Measurements from ENCODE around the gene SLC1A1. TPM values are rescaled to one million over a fixed set of nuclear protein-coding genes. Genes with fewer than 3 reads are reported as not detected.
"Not testable (repeated sequence)": the region's sequence is repeated elsewhere in the genome, so short reads cannot be mapped to it uniquely, and the experiment has no call there.

The SLC1A1 gene
- total and polyA plus RNA-seq, 12 donors: 0.94 to 3.5 (median 1.7) TPM

DNA sequence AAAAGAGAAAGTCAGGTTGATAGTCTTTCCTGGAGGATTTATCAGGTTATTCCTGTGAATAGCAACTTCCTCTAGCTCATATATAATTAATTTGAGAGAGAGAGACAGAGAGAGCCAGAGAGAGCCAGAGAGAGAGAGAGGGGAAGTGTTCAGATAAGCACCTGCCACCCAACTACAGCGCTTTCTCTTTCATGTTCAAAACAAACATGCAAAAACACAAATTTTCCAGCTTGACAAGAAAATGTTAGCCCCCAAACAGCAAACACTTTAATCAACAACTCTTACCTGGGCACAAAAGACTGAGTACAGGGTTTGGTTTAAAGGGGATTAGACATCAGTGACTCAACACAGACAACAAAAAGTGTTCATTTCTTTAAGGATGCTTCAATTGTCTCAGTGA, 110.1 kb downstream of the SLC1A1 start:
- no peak overlapping the region for H3K27ac ChIP-seq
- H3K9me3 ChIP-seq: no peaks in the 10 kb centered on the region
- TF ChIP-seq, protein P1, sequence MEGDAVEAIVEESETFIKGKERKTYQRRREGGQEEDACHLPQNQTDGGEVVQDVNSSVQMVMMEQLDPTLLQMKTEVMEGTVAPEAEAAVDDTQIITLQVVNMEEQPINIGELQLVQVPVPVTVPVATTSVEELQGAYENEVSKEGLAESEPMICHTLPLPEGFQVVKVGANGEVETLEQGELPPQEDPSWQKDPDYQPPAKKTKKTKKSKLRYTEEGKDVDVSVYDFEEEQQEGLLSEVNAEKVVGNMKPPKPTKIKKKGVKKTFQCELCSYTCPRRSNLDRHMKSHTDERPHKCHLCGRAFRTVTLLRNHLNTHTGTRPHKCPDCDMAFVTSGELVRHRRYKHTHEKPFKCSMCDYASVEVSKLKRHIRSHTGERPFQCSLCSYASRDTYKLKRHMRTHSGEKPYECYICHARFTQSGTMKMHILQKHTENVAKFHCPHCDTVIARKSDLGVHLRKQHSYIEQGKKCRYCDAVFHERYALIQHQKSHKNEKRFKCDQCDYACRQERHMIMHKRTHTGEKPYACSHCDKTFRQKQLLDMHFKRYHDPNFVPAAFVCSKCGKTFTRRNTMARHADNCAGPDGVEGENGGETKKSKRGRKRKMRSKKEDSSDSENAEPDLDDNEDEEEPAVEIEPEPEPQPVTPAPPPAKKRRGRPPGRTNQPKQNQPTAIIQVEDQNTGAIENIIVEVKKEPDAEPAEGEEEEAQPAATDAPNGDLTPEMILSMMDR (IDR thresholded peaks at IDR 0.05): no peak
- H3K36me3 ChIP-seq: peaks cover 0 to 14% (median 0%) of the 10 kb centered on the region in 9 donors
- intact Hi-C loops (cut with DNase I): loop anchor here in 3 of 10 donors (5.0 to 10.0 kb wide), 4 partner anchors 48 to 216 kb away; partner anchors contain the start of genes AK3 (in 1 of the 3) and SLC1A1 (in 1 of the 3)
- peaks cover 0 to 15% (median 7%) of the 10 kb centered on the region in 9 donors for H3K4me1 ChIP-seq
- no peak for ATAC-seq
- WGBS, 2 donors: 84 to 93% methylated on average over 1 of the region's 1 CpG
- H3K4me3 ChIP-seq: no peak overlapping the region
- DNase-seq: no peak
- H3K27me3 ChIP-seq: no peaks in the 10 kb centered on the region

DNA sequence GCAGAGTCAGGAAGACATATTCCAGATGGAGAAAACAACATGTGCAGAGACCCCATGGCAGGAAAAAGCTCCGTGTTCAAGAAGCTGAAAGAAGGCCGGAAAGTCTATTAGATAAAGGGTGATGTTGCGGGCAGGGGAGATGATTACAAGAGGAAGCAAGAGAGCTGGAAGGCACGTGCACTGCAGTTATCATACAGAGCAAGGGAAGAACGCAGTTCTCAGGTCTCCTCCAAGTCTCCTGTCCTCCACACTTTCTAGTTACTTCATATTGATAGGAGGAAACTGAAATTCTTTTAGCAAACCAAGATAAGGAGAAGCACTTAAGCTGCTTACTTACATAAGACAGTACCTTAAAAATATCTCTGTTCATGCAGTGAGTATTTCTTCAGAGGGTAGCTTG, 113.6 kb downstream of the SLC1A1 start:
- 58 to 61% methylated on average over 5 of the region's 5 CpGs for whole genome bisulfite sequencing, 2 donors
- H3K9me3 ChIP-seq: no peaks in the 10 kb centered on the region

GRCh38 chr9:4604678-4605095, 114.4 kb downstream of the SLC1A1 start:
- TF ChIP-seq, protein P1 (IDR thresholded peaks at IDR 0.05): peak; percentile 71 to 80 (median 75)
- H3K4me1 ChIP-seq: no peaks in the 10 kb centered on the region
- no peaks in the 10 kb centered on the region for H3K9me3 ChIP-seq
- no peak overlapping the region for H3K27ac ChIP-seq
- ATAC-seq (peak in 7 of 8 donors; percentile 58 to 85 (median 74)), DNase-seq (peak in 1 of 2 donors; percentile 80)
- H3K27me3 ChIP-seq: no peaks in the 10 kb centered on the region
- H3K4me3 ChIP-seq: no peak overlapping the region
- intact Hi-C loops (cut with DNase I): loop anchor here in 3 of 10 donors (5.0 to 10.0 kb wide), 4 partner anchors 52 to 220 kb away; partner anchors contain the start of genes AK3 (in 1 of the 3) and SLC1A1 (in 1 of the 3)
- peaks cover 0 to 14% (median 0%) of the 10 kb centered on the region in 9 donors for H3K36me3 ChIP-seq

More for the DNA sequence above, 113.6 kb downstream of the SLC1A1 start:
- Histone ChIP-seq H3K36me3 (peaks cover 0 to 14% (median 0%) of the 10 kb centered on the region in 9 donors), H3K27ac (no peak overlapping the region), H3K27me3 (no peaks in the 10 kb centered on the region), H3K4me1 (no peaks in the 10 kb centered on the region), H3K4me3 (no peak overlapping the region)
- no peak for ATAC-seq
- intact Hi-C loops (cut with DNase I): loop anchor here in 3 of 10 donors (5.0 to 10.0 kb wide), 4 partner anchors 52 to 219 kb away; partner anchors contain the start of genes AK3 (in 1 of the 3) and SLC1A1 (in 1 of the 3)
- TF ChIP-seq, protein P1 (IDR thresholded peaks at IDR 0.05): no peak
- no peak for DNase-seq

- not testable (repeated sequence) for ATAC-seq, H3K27ac ChIP-seq, H3K9me3 ChIP-seq, H3K27me3 ChIP-seq, DNase-seq, H3K4me1 ChIP-seq, H3K4me3 ChIP-seq
- intact Hi-C loops (cut with DNase I): loop anchor here in 2 of 10 donors (10.0 kb wide), 3 partner anchors 111 to 221 kb away; partner anchors contain the start of genes AK3 (in 1 of the 2) and SLC1A1 (in 1 of the 2)
- H3K36me3 ChIP-seq: peaks cover 0 to 10% (median 0%) of the 10 kb centered on the region in 9 donors
- WGBS, 2 donors: 77 to 84% methylated on average over 11 to 13 of the region's 15 CpGs
These were observed 115.8 kb downstream of the SLC1A1 start for GRCh38 chr9:4606033-4606432.

DNA sequence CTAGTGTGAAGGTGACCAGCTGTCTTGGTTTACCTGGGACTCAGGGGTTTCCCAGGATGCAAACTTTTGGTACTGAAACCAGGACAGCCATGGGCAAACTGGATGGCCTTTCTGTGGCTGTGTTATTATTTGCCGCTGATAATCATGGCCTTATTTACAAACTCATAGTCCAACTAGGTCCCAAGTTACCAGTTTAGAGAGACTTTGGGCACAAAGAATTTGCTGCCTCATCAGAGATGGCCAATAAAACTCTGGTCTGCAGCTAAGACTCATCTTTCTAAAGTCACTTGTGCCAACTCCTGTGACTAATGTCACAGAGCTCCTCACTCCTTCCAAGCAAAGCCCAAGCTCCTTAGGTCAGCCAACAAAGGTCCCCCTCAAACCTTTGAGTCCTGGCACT, 124.4 kb downstream of the SLC1A1 start:
- no peaks in the 10 kb centered on the region for H3K4me1 ChIP-seq
- H3K36me3 ChIP-seq: peaks cover 0 to 16% (median 0%) of the 10 kb centered on the region in 9 donors
- intact Hi-C loops (cut with DNase I): no loop called here
- TF ChIP-seq, protein P1 (IDR thresholded peaks at IDR 0.05): no peak
- 96 to 100% methylated on average over 1 of the region's 1 CpG for WGBS, 2 donors
- no peak overlapping the region for H3K4me3 ChIP-seq
- no peaks in the 10 kb centered on the region for H3K27me3 ChIP-seq
- H3K9me3 ChIP-seq: no peaks in the 10 kb centered on the region
- ATAC-seq (no peak), DNase-seq (no peak)
- H3K27ac ChIP-seq: no peak overlapping the region

Data from heart right ventricle (tissue), 16 donors.